Left hindlimb (tissue), 1 donor: Measurements from ENCODE around the gene SUSD3.
"Not testable (repeated sequence)": the region's sequence is repeated elsewhere in the genome, so short reads cannot be mapped to it uniquely, and the experiment has no call there.

Experiments
- DNase-seq: peaks from one replicate; pipeline ENCODE4 v3.0.0-alpha.2; 2018

The SUSD3 gene

DNA sequence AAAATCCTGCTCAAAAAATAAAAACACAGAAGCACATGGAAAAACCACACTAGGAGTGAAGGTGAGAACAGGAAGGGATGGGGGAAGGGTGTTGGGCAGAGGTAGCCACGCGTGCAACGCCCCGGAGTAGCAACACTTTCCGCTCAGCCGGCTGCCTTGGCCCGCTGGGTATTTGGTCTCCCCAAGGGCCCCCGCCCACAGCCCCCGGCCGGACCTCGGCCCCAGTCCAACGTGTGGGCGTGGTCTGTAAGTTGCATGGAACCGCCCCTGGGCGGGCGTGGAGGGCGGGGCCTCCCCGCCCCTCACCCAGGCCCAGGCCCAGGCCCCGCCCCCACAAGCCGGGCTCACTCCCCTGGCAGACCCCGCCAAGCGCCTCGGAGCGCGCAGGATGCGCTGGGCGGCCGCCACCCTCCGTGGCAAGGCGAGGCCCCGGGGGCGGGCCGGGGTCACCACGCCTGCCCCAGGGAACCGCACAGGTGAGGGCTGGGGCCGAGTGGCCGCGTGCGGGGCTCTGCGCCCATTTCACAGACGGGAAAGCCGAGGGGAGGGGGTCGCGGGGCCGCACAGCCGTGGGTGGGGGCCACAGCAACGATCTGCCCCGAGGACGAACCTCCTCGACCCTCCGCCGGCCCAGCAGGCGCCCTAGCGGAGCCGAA, at the start of gene SUSD3:
SUSD3 (plus strand) TSS at position 347 of the 656 bp plus-strand sequence; CDS start at position 389, 42 bp downstream.
- DNase-seq, result peak; percentile 74

DNA sequence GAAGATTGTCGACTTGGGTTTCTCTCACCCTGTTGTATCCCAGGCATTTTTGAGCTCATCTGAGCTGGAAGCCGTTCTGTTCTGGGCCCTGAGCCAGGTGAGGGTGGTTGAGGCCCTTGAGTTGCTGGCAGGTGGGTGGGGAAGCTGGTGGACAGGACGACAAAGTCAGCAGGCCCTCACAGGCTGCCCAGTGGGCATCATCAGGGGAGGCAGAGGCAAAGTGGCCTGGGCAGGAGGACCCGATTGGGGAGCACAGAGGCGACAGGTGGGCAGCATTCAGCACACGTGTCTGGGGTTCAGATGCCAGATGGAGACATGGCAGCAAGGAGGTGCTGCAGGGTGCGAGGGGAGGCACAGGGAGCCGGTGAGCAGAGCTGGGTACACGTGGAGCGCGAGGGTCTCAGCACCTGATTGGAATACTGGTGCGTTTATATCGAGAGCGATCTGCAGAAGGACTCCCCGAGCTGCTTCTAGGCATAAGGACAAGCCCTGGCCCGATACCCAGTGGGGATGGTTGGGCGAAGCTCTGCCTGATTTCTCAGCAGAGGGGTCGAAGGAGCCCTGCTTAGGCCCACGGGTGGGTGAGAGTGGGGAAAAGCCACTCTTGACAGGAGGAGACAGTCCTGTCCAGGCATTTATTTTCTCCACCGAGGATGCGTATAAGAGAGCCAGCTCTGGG, 49.0 kb upstream of the SUSD3 start:
- no peak for DNase-seq

DNA sequence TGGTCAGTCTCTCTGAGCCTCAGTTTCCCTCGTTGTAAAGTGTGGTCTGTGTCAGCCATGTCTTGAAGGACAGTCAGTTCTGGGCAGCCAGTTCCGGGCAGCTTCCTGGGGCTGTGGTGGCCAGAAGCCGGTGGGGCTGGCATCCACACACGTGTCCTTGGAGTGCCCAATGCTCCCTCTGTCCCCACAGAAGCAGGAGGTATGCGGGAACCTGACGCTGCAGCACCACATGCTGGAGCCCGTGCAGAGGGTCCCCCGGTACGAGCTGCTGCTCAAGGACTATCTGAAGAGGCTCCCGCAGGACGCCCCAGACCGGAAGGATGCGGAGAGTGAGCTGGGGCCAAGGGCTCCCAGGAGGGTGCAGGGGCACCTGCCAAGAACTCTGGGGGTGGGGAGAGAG, 48.4 kb upstream of the SUSD3 start:
- DNase-seq, result no peak

DNA sequence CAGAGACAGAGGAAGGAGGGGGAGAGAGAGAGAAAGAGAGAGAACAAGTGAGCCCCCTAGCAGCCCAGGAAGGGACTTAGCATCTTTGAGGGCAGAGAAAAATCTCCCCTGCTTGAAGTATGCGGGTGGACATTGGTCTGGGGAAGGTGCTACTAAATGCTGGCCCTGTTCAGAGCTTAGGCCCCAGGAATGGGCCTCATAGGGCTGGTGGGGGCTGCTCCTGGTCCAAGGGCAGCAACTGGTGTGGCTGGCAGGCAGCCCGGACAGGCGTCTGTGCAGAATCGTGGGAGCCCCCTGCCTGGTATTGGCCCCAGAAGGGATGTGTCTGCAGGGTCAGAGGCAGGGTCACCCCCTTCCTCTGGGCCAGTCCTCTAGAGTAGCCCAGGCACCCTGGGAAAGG, 47.8 kb upstream of the SUSD3 start:
- DNase-seq, result no peak

- DNase-seq, result no peak
These were observed 47.4 kb upstream of the SUSD3 start for GRCh38 chr9:93011114-93011513.

DNA sequence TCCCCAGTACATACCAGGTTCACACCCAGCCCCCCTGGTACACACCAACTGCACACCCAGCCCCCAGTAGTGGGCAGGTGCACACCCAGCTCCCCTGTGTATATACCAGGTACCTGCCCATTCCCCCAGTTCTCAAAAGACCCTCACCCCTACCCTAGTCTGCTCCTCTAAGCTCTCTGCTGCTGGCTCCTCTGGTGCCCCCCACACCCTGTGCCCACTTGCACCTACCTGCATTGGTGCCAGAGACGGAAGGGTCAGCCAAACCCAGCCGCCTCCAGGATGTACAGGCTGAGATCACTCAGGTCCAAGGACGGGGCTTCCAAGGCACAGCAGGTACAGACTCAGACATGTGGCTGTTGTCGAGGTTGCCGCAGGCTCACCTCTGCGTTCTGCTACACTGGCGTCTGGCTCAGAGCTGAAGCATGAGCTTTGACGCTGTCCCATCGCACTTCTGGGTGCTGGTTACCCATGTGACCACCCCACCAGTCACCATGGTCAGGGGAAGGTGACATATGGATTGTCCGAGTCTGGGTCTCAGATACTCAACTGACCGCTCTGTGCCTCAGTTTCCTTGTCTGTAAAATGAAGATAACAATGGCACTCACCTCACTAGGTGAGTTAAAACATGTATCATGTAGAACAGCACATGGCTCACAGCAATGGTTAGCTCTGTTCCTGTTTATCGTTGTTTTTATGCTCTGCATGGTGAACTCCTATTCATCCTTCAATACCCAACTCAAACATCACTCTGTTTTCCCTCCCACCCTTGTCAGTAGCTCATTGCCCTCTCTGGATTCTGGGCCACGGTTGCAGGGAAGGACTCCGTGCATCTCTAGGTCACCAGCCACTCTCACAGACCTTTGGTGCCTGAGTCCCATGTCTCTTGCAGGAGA, 45.3 kb upstream of the SUSD3 start:
- no peak for DNase-seq

DNA sequence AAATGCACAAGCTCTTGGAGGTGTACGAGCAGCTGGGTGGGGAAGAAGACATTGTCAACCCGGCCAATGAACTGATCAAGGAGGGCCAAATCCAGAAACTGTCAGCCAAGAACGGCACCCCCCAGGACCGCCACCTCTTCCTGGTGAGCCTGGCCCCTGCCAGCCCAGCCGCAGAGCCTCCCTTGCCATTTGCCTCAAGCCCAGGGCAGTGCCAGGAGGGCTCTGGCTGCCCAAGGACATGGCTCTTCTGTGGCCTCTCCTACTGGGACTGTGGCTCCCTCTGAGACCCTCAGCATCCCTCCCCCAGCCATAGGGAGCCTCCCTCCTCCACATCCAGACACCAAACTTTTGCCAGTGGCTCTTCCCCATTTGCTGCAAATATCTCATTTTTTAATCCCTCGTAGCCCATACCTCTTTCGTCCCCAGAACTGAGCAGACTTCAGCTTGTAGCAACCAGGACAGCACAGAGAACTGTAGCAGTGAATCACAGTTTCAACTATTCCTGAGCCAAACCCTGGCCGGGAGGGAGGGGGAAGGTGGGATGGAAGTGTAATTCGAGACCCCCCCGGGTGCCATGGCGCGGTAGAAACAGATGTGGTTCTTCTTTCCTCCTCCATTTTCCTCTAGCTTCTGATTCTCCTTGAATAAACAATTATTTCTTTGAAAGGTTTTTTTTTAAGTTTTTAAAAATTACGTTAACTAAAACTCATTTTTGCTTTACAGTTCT, 44.5 kb upstream of the SUSD3 start:
- DNase-seq, result no peak

DNA sequence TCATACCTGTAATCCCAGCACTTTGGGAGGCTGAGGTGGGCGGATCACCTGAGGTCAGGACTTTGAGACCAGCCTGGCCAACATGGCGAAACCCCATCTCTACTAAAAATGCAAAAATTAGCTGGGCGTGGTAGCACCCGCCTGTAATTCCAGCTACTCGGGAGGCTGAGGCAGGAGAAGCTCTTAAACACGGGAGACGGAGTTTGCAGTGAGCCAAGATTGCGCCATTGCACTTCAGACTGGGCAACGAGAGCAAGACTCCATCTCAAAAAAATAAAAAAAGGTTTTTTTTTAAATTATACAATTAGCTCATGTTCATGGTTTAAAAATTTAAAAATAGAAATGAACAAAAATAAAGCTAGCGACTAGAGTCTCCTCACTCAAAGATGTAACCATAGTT, 43.3 kb upstream of the SUSD3 start:
- DNase-seq, result not testable (repeated sequence)

DNA sequence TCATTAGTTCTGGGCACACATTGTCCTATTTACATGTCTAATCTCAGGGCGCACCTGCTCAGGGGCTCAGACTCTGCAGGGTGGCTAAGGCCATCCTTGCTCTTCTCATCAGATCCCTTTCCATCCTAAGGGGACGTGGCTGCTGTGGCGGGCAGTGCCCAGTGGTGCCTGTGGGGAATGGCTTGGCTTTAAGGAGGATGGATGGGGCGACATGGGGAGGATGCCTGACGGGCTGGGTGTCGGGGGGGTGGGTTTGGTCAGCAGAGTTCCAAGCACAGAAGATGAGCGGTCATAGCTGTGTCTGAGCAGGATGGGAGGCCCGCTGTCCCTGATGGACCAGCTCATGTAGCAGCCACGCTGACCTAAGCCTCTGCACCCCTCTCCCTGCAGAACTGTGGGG, 40.9 kb upstream of the SUSD3 start:
- peak; percentile 6 for DNase-seq

GRCh38 chr9:93020151-93020550, 38.4 kb upstream of the SUSD3 start:
- DNase-seq, result no peak

GRCh38 chr9:93020771-93021670, 37.5 kb upstream of the SUSD3 start:
- no peak for DNase-seq

DNA sequence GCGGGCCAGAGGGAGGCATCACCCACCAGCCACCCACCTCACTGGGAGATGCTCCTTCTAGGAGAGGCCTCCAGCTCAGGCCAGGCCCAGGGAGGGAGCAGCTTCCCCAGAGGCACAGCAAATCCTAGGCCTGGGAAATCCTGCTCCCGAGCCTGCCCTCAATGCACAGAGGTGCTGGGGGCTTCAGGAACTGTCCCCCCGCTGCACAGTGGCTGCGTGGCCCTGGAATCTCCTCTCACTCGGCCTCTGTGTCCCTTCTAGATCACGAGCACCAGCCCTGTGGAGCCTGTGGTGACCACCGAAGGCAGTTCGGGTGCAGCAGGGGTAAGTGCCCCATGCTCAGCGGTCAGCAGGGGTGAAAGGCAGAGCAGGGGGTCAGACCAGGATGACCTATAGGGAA, 36.4 kb upstream of the SUSD3 start:
- no peak for DNase-seq

GRCh38 chr9:93022721-93023520, 35.6 kb upstream of the SUSD3 start:
- no peak for DNase-seq

DNA sequence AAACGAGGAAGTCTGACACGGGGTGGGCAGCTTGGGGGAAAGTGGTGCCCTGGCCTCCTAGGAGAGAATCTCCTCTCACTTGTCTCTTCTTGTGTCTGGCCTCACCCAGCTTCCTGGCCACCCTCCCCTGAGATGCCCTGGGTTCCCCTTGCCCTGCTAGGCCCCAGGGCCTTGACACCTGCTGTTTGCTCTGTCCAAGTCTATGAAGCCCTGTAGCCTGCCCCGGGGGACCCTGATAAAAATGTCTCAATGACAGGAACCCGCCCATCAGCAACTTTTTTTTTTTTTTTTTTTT, 35.0 kb upstream of the SUSD3 start:
- DNase-seq, result no peak

GRCh38 chr9:93024646-93024910, 33.9 kb upstream of the SUSD3 start:
- no peak for DNase-seq

GRCh38 chr9:93024986-93025630, 33.4 kb upstream of the SUSD3 start:
- DNase-seq, result no peak

DNA sequence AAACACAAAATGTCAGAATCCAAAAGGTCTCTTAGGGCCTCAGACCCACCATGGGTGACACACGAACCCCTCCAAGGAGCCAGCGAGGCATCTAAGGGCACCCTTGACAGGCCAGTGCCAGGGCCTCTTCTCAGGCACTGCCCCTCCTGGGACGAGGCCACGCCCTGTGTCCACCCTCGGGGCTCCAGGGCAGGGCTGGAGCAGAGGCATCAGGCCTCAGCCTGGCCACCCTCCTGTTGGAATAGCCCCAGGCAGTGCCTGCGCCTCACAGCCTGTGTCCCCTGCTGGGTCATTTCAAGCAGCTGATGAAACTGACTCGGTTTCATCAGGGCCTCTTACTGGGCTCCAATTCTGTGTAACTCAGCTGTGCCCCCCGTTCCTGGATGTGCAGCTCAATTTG, 32.8 kb upstream of the SUSD3 start:
- DNase-seq, result no peak

DNA sequence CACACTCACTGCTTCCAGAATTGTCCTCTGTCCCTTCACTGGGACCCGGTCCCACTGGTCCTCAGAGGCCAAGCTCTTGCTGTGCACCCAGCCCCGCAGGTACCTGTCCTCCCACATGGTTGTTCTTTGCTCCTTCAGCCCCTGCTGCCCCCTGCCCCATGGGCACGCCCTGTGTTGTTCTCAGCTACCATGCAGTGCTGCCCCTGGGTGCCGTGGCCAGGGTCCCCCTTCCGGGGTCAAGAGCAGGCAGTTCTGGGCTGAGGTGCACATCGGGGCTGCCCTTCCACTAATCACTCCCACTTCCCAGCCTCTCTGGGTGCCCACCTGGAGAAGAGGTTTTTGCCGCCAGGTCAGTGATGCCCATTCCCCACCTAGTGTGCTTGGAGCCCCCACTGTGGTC, 31.9 kb upstream of the SUSD3 start:
- no peak for DNase-seq

- no peak for DNase-seq
These were observed 30.8 kb upstream of the SUSD3 start for GRCh38 chr9:93027750-93028149.

GRCh38 chr9:93028448-93029006, 30.0 kb upstream of the SUSD3 start:
- DNase-seq, result no peak
